ENCODE results near the gene TRABD2B. TPM values are rescaled to one million over a fixed set of nuclear protein-coding genes. Genes with fewer than 3 reads are reported as not detected.
A peak's percentile ranks its signal among the peaks of the same experiment; 100 is the strongest.

TRABD2B gene
- total and polyA plus RNA-seq, 2 of the 13 experiments (the other 11 are each of a cell fraction or from before 2014, with no cell fraction given): 0.04 TPM; not detected in 1

GRCh38 chr1:47918257-47918867 lies 78.8 kb downstream of the TRABD2B start (continued):
- TF ChIP-seq CENPBD1 (CRISPR knock-in tag; IDR thresholded peaks at IDR 0.05; ENCODE audit: borderline replicate concordance, low read depth) (no peak), RFX3 (CRISPR knock-in tag; IDR thresholded peaks at IDR 0.05) (no peak), ZSCAN22 (CRISPR knock-in tag; IDR thresholded peaks at IDR 0.05) (no peak), ATF5 (CRISPR knock-in tag; IDR thresholded peaks at IDR 0.05; ENCODE audit: low read depth) (no peak), KDM1A (CRISPR knock-in tag; IDR thresholded peaks at IDR 0.05) (peak; percentile 82), ZNF567 (CRISPR knock-in tag; IDR thresholded peaks at IDR 0.05; ENCODE audit: borderline replicate concordance) (no peak), ZNF839 (CRISPR knock-in tag; IDR thresholded peaks at IDR 0.05; ENCODE audit: borderline replicate concordance) (no peak), CBX2 (IDR thresholded peaks at IDR 0.05; ENCODE audit: low read depth, low read length) (no peak), CBX2 (CRISPR knock-in tag; IDR thresholded peaks at IDR 0.05; ENCODE audit: low read depth) (no peak), SMARCC2 (IDR thresholded peaks at IDR 0.05) (no peak), MAFG (CRISPR knock-in tag; IDR thresholded peaks at IDR 0.05) (no peak), ELK4 (CRISPR knock-in tag; IDR thresholded peaks at IDR 0.05; ENCODE audit: borderline replicate concordance) (no peak), TEAD3 (CRISPR knock-in tag; optimal IDR thresholded peaks at IDR 0.05; ENCODE audit: borderline replicate concordance) (peak; percentile 41), ZNF556 (CRISPR knock-in tag; IDR thresholded peaks at IDR 0.05; ENCODE audit: borderline replicate concordance) (no peak), ZNF569 (CRISPR knock-in tag; IDR thresholded peaks at IDR 0.05; ENCODE audit: borderline replicate concordance) (no peak), PPARG (CRISPR knock-in tag; conservative IDR thresholded peaks at IDR 0.05) (no peak), ZNF75D (CRISPR knock-in tag; IDR thresholded peaks at IDR 0.05; ENCODE audit: borderline replicate concordance) (no peak), ZKSCAN1 (IDR thresholded peaks at IDR 0.05; ENCODE audit: low read length) (no peak), FLYWCH1 (CRISPR knock-in tag; IDR thresholded peaks at IDR 0.05) (no peak), ATF7 (IDR thresholded peaks at IDR 0.05) (no peak), ATF7 (CRISPR knock-in tag; IDR thresholded peaks at IDR 0.05) (no peak), ARNT (IDR thresholded peaks at IDR 0.05) (no peak), NR1H2 (CRISPR knock-in tag; IDR thresholded peaks at IDR 0.05; ENCODE audit: borderline replicate concordance, low read depth) (no peak), BCL6 (CRISPR knock-in tag; IDR thresholded peaks at IDR 0.05) (peak; percentile 25; the same call in 1 of the 2 replicates), ZNF768 (CRISPR knock-in tag; IDR thresholded peaks at IDR 0.05) (no peak), SAFB2 (CRISPR knock-in tag; IDR thresholded peaks at IDR 0.05; ENCODE audit: borderline replicate concordance, low read depth) (peak; percentile 42; the same call in 1 of the 2 replicates), IKZF1 (IDR thresholded peaks at IDR 0.05) (no peak), ZNF235 (CRISPR knock-in tag; IDR thresholded peaks at IDR 0.05; ENCODE audit: borderline replicate concordance) (peak; percentile 23; the same call in 1 of the 2 replicates), ZNF780A (CRISPR knock-in tag; IDR thresholded peaks at IDR 0.05) (no peak)
